Measurements from ENCODE around the gene PRH2.

Gene PRH2

GRCh38 chr12:10956085-10956484, 27.0 kb downstream of the PRH2 start:
- DNase-seq (ENCODE audit: insufficient read length, low spot score) (no peak), FAIRE-seq (no peak)
- TF ChIP-seq POLR2AphosphoS5 (IDR thresholded peaks at IDR 0.05; ENCODE audit: low read depth, low read length) = no peak
- no peak for TF ChIP-seq POLR2A (IDR thresholded peaks at IDR 0.05; ENCODE audit: low read depth, low read length)
- no peak for TF ChIP-seq SPI1 (IDR thresholded peaks at IDR 0.05; ENCODE audit: low read depth, low read length)
- no peak for TF ChIP-seq TAF1 (IDR thresholded peaks at IDR 0.05; ENCODE audit: low read depth, low read length)
- no peak for TF ChIP-seq POU2F2 (IDR thresholded peaks at IDR 0.05; ENCODE audit: low read depth, low read length)
- TF ChIP-seq PAX5 (IDR thresholded peaks at IDR 0.05; ENCODE audit: insufficient read depth, low read length, severe bottlenecking) = no peak

DNA sequence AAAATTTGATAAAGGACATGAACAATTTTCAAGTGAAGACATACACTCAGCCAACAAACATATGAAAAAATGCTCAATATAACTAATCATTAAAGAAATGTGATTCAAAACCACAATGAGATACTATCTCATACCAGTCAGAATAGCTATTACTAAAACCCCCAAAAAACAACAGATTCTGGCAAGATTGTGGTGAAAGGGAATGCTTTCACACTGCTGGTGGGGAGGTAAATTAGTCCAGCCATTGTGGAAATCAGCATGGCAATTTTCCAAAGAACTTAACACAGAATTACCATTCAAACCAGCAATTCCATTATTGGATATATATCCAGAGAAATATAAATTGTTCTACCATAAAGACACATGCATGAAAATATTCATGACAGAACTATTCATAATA, 28.7 kb downstream of the PRH2 start:
- no peak for FAIRE-seq
- no peak for DNase-seq (ENCODE audit: insufficient read length, low spot score)
- no peak for TF ChIP-seq PAX5 (IDR thresholded peaks at IDR 0.05; ENCODE audit: insufficient read depth, low read length, severe bottlenecking)
- no peak for TF ChIP-seq POLR2A (IDR thresholded peaks at IDR 0.05; ENCODE audit: low read depth, low read length)
- TF ChIP-seq POLR2AphosphoS5 (IDR thresholded peaks at IDR 0.05; ENCODE audit: low read depth, low read length) = no peak
- no peak for TF ChIP-seq TAF1 (IDR thresholded peaks at IDR 0.05; ENCODE audit: low read depth, low read length)

GRCh38 chr12:10959804-10960203, 30.8 kb downstream of the PRH2 start:
- no peak for FAIRE-seq
- TF ChIP-seq POLR2A (IDR thresholded peaks at IDR 0.05; ENCODE audit: low read depth, low read length) (no peak), PAX5 (IDR thresholded peaks at IDR 0.05; ENCODE audit: insufficient read depth, low read length, severe bottlenecking) (no peak), POU2F2 (IDR thresholded peaks at IDR 0.05; ENCODE audit: low read depth, low read length) (no peak), SPI1 (IDR thresholded peaks at IDR 0.05; ENCODE audit: low read depth, low read length) (no peak), TAF1 (IDR thresholded peaks at IDR 0.05; ENCODE audit: low read depth, low read length) (no peak)
- DNase-seq (ENCODE audit: insufficient read length, low spot score) = no peak

DNA sequence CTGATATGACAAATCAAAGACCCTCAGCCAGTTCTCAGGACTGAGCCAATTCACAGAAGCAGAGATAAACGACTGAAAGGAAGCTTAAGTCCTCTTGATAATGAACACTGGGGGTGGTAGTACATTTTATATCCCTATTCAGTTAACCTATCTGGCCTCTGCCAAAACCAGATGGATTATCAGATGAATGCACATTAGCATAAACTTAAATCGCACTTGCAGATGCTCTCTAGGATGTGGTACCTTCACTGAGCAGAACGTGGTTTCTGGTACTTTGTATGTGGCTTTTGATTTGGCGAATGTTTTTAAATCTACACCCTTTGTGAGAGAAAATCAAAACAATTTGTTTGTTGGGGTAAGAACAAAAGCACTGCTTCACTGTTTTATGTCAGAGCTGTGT, 31.2 kb downstream of the PRH2 start:
- FAIRE-seq = peak; percentile 5
- DNase-seq (ENCODE audit: insufficient read length, low spot score) = no peak

DNA sequence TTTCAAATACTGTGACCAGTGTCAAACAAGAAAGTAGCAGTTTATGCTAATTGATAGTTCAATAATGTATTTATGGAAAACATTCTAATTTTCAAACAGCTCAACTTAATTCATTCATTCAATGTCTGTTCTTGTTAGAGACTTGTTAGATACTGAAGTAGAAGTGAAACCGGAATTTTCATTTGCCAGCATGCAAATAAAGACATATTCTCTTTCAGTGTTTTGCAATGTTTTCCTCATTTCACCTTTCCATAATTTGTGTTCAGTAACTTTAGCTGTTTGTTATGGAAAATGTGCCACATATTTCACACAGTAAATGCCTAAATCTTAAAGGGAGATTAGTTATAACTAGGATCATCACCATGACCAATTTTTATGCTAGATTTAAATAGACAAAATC, 36.4 kb downstream of the PRH2 start:
- FAIRE-seq (peak; percentile 60), DNase-seq (ENCODE audit: insufficient read length, low spot score) (no peak)
- TF ChIP-seq POLR2A (IDR thresholded peaks at IDR 0.05; ENCODE audit: low read depth, low read length) (no peak), POU2F2 (IDR thresholded peaks at IDR 0.05; ENCODE audit: low read depth, low read length) (no peak), PAX5 (IDR thresholded peaks at IDR 0.05; ENCODE audit: insufficient read depth, low read length, severe bottlenecking) (no peak), SPI1 (IDR thresholded peaks at IDR 0.05; ENCODE audit: low read depth, low read length) (no peak), TAF1 (IDR thresholded peaks at IDR 0.05; ENCODE audit: low read depth, low read length) (no peak), POLR2AphosphoS5 (IDR thresholded peaks at IDR 0.05; ENCODE audit: low read depth, low read length) (no peak)

More for the DNA sequence above, 31.2 kb downstream of the PRH2 start:
- no peak for TF ChIP-seq POU2F2 (IDR thresholded peaks at IDR 0.05; ENCODE audit: low read depth, low read length)
- no peak for TF ChIP-seq POLR2AphosphoS5 (IDR thresholded peaks at IDR 0.05; ENCODE audit: low read depth, low read length)
- TF ChIP-seq SPI1 (IDR thresholded peaks at IDR 0.05; ENCODE audit: low read depth, low read length) = no peak
- TF ChIP-seq PAX5 (IDR thresholded peaks at IDR 0.05; ENCODE audit: insufficient read depth, low read length, severe bottlenecking) = no peak
- TF ChIP-seq TAF1 (IDR thresholded peaks at IDR 0.05; ENCODE audit: low read depth, low read length) = no peak
- TF ChIP-seq POLR2A (IDR thresholded peaks at IDR 0.05; ENCODE audit: low read depth, low read length) = no peak

DNA sequence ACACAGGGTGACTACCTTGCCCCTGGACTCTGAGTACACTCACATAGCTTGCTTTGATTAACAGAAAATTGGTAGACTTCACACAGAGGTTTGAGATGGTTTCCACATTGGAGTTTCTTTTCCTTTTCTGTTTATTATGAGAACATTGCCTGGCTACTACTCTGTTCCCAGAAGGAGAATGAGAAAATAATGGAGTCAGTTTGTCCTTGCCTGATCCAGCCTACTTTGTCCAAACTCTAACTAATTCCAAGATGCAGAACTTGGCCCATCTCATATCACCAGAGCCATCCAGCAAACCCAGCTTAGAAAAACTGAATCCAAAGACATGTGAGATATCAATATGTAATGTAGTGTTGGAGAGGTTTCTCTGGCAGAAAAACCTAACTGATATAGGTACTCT, 37.3 kb downstream of the PRH2 start:
- DNase-seq (ENCODE audit: insufficient read length, low spot score) (no peak), FAIRE-seq (no peak)
- TF ChIP-seq SPI1 (IDR thresholded peaks at IDR 0.05; ENCODE audit: low read depth, low read length) = no peak
- TF ChIP-seq POLR2AphosphoS5 (IDR thresholded peaks at IDR 0.05; ENCODE audit: low read depth, low read length) = no peak
- TF ChIP-seq TAF1 (IDR thresholded peaks at IDR 0.05; ENCODE audit: low read depth, low read length) = no peak
- TF ChIP-seq PAX5 (IDR thresholded peaks at IDR 0.05; ENCODE audit: insufficient read depth, low read length, severe bottlenecking) = no peak
- no peak for TF ChIP-seq POLR2A (IDR thresholded peaks at IDR 0.05; ENCODE audit: low read depth, low read length)
- TF ChIP-seq POU2F2 (IDR thresholded peaks at IDR 0.05; ENCODE audit: low read depth, low read length) = no peak

- TF ChIP-seq SPI1 (IDR thresholded peaks at IDR 0.05; ENCODE audit: low read depth, low read length) (no peak), POLR2A (IDR thresholded peaks at IDR 0.05; ENCODE audit: low read depth, low read length) (no peak), TAF1 (IDR thresholded peaks at IDR 0.05; ENCODE audit: low read depth, low read length) (no peak), POU2F2 (IDR thresholded peaks at IDR 0.05; ENCODE audit: low read depth, low read length) (no peak), POLR2AphosphoS5 (IDR thresholded peaks at IDR 0.05; ENCODE audit: low read depth, low read length) (no peak), PAX5 (IDR thresholded peaks at IDR 0.05; ENCODE audit: insufficient read depth, low read length, severe bottlenecking) (no peak)
- DNase-seq (ENCODE audit: insufficient read length, low spot score) (no peak), FAIRE-seq (no peak)
These were observed 38.4 kb downstream of the PRH2 start for GRCh38 chr12:10967409-10967808.

GRCh38 chr12:10968765-10969456, 39.9 kb downstream of the PRH2 start:
- DNase-seq (ENCODE audit: insufficient read length, low spot score) (no peak), FAIRE-seq (no peak)
- TF ChIP-seq SPI1 (IDR thresholded peaks at IDR 0.05; ENCODE audit: low read depth, low read length) = no peak
- no peak for TF ChIP-seq POLR2A (IDR thresholded peaks at IDR 0.05; ENCODE audit: low read depth, low read length)
- TF ChIP-seq POU2F2 (IDR thresholded peaks at IDR 0.05; ENCODE audit: low read depth, low read length) = no peak
- no peak for TF ChIP-seq TAF1 (IDR thresholded peaks at IDR 0.05; ENCODE audit: low read depth, low read length)
- TF ChIP-seq POLR2AphosphoS5 (IDR thresholded peaks at IDR 0.05; ENCODE audit: low read depth, low read length) = no peak
- TF ChIP-seq PAX5 (IDR thresholded peaks at IDR 0.05; ENCODE audit: insufficient read depth, low read length, severe bottlenecking) = no peak

- TF ChIP-seq POU2F2 (IDR thresholded peaks at IDR 0.05; ENCODE audit: low read depth, low read length) = no peak
- TF ChIP-seq SPI1 (IDR thresholded peaks at IDR 0.05; ENCODE audit: low read depth, low read length) = no peak
- TF ChIP-seq PAX5 (IDR thresholded peaks at IDR 0.05; ENCODE audit: insufficient read depth, low read length, severe bottlenecking) = no peak
- no peak for TF ChIP-seq POLR2AphosphoS5 (IDR thresholded peaks at IDR 0.05; ENCODE audit: low read depth, low read length)
- no peak for TF ChIP-seq POLR2A (IDR thresholded peaks at IDR 0.05; ENCODE audit: low read depth, low read length)
- TF ChIP-seq TAF1 (IDR thresholded peaks at IDR 0.05; ENCODE audit: low read depth, low read length) = no peak
- no peak for FAIRE-seq
- no peak for DNase-seq (ENCODE audit: insufficient read length, low spot score)
These were observed 45.9 kb downstream of the PRH2 start for GRCh38 chr12:10974965-10975364.

- DNase-seq (ENCODE audit: insufficient read length, low spot score) (no peak), FAIRE-seq (no peak)
- TF ChIP-seq SPI1 (IDR thresholded peaks at IDR 0.05; ENCODE audit: low read depth, low read length) (peak; percentile 45; the same call in 1 of the 2 replicates), POU2F2 (IDR thresholded peaks at IDR 0.05; ENCODE audit: low read depth, low read length) (no peak), TAF1 (IDR thresholded peaks at IDR 0.05; ENCODE audit: low read depth, low read length) (no peak)
These were observed 53.2 kb downstream of the PRH2 start for GRCh38 chr12:10982244-10982643.

Measured in GM12891 (cell line).